HepG2 (cell line): ENCODE measurements around the gene TEX53. TPM values are rescaled to one million over a fixed set of nuclear protein-coding genes. Genes with fewer than 3 reads are reported as not detected.

Source experiments
- CTCF ChIP-seq: sonication (generic); formaldehyde crosslinking; IDR thresholded peaks from 2 replicates; pipeline ENCODE4 v1.5.0; 2020; ENCODE audit warnings: mild to moderate bottlenecking, missing genetic modification reagents, moderate library complexity
- FOXJ3 ChIP-seq: sonication (generic); formaldehyde crosslinking; IDR thresholded peaks from 2 replicates; pipeline ENCODE4 v1.4.0; 2020; ENCODE audit warnings: missing genetic modification reagents, mild to moderate bottlenecking, borderline replicate concordance
- HOXA3 ChIP-seq: sonication (generic); formaldehyde crosslinking; IDR thresholded peaks from 2 replicates; pipeline ENCODE4 v1.5.0; 2020; ENCODE audit warnings: missing genetic modification reagents
- KIAA2018 ChIP-seq: sonication (generic); formaldehyde crosslinking; IDR thresholded peaks from 2 replicates; pipeline ENCODE4 v1.5.0; 2020; ENCODE audit warnings: mild to moderate bottlenecking, missing genetic modification reagents, borderline replicate concordance
- KLF15 ChIP-seq: sonication (generic); formaldehyde crosslinking; IDR thresholded peaks from 2 replicates; pipeline ENCODE4 v1.8.1; 2023; ENCODE audit warnings: borderline replicate concordance, mild to moderate bottlenecking, inconsistent platforms, missing genetic modification reagents, mixed read lengths
- SETDB1 ChIP-seq: sonication (generic); formaldehyde crosslinking; IDR thresholded peaks from 2 replicates; pipeline ENCODE4 v1.5.1; 2020; ENCODE audit warnings: missing genetic modification reagents, mild to moderate bottlenecking, borderline replicate concordance
- TBX2 ChIP-seq: sonication (generic); formaldehyde crosslinking; IDR thresholded peaks from 2 replicates; pipeline ENCODE4 v1.5.0; 2020; ENCODE audit warnings: missing genetic modification reagents, mild to moderate bottlenecking, borderline replicate concordance
- ZBTB8A ChIP-seq: sonication (generic); formaldehyde crosslinking; IDR thresholded peaks from 2 replicates; pipeline ENCODE4 v1.4.0; 2020; ENCODE audit warnings: mild to moderate bottlenecking, low read depth, missing genetic modification reagents, borderline replicate concordance
- ZHX2 ChIP-seq, 2 experiments: sonication (generic) in 1 of 2; formaldehyde crosslinking in 1 of 2; IDR thresholded peaks; 2 replicates each; pipeline versions ENCODE4 v1.6.1 to v1.9.0; 2014 to 2022; ENCODE audit warnings: antibody characterized with exemption in 1 of 2, borderline replicate concordance in 1 of 2, inconsistent platforms in 1 of 2, low read depth in 1 of 2, missing genetic modification reagents in 1 of 2
- ZNF207 ChIP-seq: fragments of 450-650 bp; IDR thresholded peaks from 2 replicates; pipeline ENCODE4 v1.6.1; 2016; ENCODE audit warnings: antibody characterized with exemption, borderline replicate concordance
- polyA plus RNA-seq, 8 experiments: library from polyadenylated mRNA; depleted of rRNA in 3 of 8; stranded (reverse) in 7 of 8; unstranded in 1 of 8; fragments of >200 nt; fragmentation: Illumina TruSeq in 4 of 8; extraction: Trizol in 4 of 8; gene quantifications; 2 replicates each; pipeline versions ENCODE4 v1.2.1 to v1.2.3, GENCODE V29; 2011 to 2016; ENCODE audit warnings: low read depth in 4 of 8, missing spikeins in 1 of 8, mixed read lengths in 1 of 8; ENCODE audit not compliant: insufficient read depth in 1 of 8
- total RNA-seq, 5 experiments: library from RNA; depleted of rRNA; stranded (reverse); fragments of >200 nt; fragmentation: Illumina TruSeq; extraction: Trizol; gene quantifications; 2 replicates each; pipeline ENCODE4 v1.2.3, GENCODE V29; 2016; ENCODE audit warnings: low read depth in 1 of 5

The TEX53 gene
- total and polyA plus RNA-seq, 2 of the 13 experiments (the other 11 are each of a cell fraction or from before 2014, with no cell fraction given), result not detected

- no peak for TF ChIP-seq KLF15 (CRISPR knock-in tag)
- TF ChIP-seq KIAA2018 (CRISPR knock-in tag), result no peak
- no peak for TF ChIP-seq ZNF207
- TF ChIP-seq TBX2, result no peak
- TF ChIP-seq FOXJ3 (CRISPR knock-in tag), result no peak
- no peak for TF ChIP-seq HOXA3
- peak; percentile 91 for TF ChIP-seq CTCF (CRISPR knock-in tag)
- no peak for TF ChIP-seq ZHX2 (IDR thresholded peaks at IDR 0.05; ENCODE audit: low read depth)
- no peak for TF ChIP-seq ZHX2 (CRISPR knock-in tag; IDR thresholded peaks at IDR 0.05; ENCODE audit: borderline replicate concordance)
- TF ChIP-seq ZBTB8A (CRISPR knock-in tag), result no peak
- no peak for TF ChIP-seq SETDB1 (CRISPR knock-in tag)
Observed at GRCh38 chr9:114681594-114682332, 24.2 kb upstream of the TEX53 start, which contains the start of gene TEX48 (continued).
